Fibroblast of gingiva (primary cell): ENCODE measurements around the gene ANO10.
A peak's percentile ranks its signal among the peaks of the same experiment; 100 is the strongest.
"Not testable (repeated sequence)": the region's sequence is repeated elsewhere in the genome, so short reads cannot be mapped to it uniquely, and the experiment has no call there.

Experiments
- DNase-seq: peaks from one replicate; pipeline ENCODE4 v3.0.0-alpha.2; 2011; ENCODE audit warnings: low read depth

Gene ANO10

GRCh38 chr3:43581343-43581742, 40.5 kb downstream of the ANO10 start:
- DNase-seq, result no peak

DNA sequence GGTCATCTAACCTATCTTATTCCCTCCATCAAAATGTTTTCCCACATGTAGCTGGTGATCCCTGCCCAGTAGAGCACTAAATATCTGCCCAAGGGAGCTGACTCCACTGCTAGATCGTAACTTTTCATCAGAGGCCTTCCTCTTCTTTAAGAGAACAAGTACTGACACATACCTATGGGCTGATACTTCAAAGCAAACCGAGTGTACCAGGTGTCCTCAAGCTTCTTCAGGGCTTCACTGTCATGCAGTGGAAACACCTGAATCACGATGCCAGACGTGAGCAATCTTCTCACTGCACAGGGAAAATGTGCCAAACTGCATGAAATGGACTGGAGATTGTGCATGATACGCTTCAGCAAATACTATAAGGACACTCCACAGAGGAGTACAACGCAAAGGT, 41.6 kb downstream of the ANO10 start:
- no peak for DNase-seq

GRCh38 chr3:43573576-43573975, 48.2 kb downstream of the ANO10 start:
- no peak for DNase-seq

DNA sequence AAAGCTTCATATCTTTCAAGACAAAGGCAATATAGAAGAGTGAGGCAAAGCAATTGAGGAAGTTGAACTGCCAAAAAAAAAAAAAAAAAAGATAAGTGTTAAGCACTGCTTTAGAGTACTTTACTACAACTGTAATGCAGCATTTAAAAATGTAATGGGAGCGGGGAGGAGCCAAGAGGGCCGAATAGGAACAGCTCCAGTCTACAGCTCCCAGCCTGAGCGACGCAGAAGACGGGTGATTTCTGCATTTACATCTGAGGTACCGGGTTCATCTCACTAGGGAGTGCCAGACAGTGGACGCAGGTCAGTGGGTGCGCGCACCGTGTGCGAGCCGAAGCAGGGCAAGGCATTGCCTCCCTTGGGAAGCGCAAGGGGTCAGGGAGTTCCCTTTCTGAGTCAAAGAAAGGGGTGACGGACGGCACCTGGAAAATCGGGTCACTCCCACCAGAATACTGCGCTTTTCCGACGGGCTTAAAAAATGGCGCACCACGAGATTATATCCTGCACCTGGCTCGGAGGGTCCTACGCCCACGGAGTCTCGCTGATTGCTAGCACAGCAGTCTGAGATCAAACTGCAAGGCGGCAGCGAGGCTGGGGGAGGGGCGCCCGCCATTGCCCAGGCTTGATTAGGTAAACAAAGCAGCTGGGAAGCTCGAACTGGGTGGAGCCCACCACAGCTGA, 56.0 kb downstream of the ANO10 start:
- not testable (repeated sequence) for DNase-seq

GRCh38 chr3:43559961-43560360, 61.9 kb downstream of the ANO10 start:
- peak; percentile 7 for DNase-seq

DNA sequence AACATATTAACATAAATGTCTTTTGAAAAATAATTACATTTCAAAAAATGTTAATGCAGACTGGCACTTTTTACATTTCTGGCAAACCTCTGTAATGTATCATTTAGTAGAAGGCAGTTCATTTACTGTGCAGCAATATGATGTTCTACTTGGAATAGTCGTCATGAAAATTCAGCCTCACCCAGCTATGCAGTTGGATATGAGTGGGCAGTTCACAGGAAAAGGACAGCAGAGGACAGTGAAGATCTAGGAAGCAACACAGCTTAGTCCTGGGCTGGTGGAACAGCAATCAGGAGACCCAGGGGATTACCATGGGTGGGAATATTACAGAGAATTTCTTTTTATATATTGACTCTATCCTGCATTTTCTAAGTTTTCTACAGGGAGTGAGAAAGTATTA, 63.6 kb downstream of the ANO10 start:
- DNase-seq, result no peak

DNA sequence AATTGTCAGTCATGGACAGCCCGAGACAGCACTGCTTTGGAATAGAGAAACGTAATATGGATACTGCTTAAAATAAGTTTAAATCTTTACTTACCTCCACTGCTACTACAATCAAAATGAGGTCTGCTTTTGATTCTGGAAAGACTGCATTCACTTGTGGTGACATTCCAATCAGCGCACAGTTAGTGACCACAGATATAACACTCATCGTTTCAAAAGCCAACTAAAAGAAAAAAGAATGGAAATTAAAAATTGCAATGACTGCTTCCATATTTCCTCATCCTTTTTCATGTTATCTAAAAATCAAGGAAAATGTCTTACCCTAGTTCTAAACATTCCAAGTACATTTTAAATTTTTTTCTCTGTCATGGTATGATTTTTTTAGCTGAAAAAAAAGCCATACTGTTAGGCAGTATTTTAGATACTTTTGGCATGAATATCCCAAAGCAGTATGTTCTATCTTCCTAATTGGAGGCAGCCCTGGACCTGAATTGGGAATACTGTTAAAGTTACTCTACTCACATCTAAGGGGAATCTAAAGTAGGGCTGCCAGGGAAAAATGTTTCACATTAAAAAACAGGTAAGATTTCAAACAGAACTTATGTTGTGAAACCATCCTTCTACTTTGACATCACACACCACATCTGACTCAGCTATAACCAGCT, 72.1 kb downstream of the ANO10 start:
- DNase-seq, result peak; percentile 12

DNA sequence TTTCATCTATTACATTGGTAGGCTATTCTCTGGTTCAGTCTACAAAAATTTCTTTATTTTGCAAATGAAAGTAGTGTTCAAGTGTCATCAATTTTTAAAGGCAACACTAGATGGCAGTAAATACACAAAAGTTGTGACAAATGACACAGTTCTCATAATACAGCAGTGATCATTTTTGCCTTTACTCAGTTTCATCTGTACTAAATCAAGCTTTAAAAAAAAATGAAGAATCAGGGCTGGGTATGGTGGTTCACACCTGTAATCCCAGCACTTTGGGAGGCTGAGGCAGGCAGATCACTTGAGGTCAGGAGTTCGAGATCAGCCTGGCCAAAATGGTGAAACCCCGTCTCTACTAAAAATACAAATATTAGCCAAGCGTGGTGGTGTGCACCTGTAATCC, 77.5 kb downstream of the ANO10 start:
- peak; percentile 39 for DNase-seq

GRCh38 chr3:43542328-43543043, 79.3 kb downstream of the ANO10 start:
- no peak for DNase-seq

GRCh38 chr3:43540624-43541023, 81.2 kb downstream of the ANO10 start:
- peak; percentile 58 for DNase-seq

- no peak for DNase-seq
Observed at GRCh38 chr3:43539321-43539720, 82.5 kb downstream of the ANO10 start.

DNA sequence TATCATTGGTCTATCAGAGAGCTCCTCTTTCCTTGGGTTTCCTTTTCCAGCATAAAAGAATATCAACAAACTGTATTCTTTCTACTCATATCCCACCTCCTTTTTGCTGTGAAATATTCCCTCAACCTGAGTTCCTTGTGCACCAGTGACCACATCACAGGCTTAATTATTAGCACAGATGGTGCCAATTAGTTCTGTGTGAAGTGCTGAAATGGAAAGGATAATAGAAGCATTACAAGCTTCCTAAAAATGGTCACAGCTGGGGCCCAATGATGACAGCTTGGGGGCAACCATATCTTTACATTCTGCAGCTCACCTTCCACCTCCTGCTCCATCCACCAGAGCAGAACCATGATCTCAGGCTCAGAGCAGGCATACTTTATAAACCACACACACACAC, 84.6 kb downstream of the ANO10 start:
- no peak for DNase-seq

DNA sequence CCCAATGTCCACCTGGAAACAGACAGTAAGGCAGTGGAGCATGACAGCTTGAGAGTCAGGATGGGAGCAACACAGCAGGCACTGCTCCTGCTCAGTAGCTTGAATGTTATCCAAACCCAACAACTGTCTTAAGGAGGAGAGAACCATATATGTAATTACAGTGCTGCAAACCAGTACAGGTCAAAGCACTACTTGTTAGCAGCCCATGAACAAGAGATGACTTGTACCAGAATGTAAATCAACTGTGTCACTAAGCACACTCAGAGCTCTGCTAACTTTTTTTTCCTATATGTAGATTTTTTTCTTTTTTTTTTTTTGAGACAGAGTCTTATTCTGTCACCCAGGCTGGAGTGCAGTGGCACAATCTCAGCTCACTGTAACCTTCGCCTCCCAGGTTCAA, 87.1 kb downstream of the ANO10 start:
- no peak for DNase-seq

DNA sequence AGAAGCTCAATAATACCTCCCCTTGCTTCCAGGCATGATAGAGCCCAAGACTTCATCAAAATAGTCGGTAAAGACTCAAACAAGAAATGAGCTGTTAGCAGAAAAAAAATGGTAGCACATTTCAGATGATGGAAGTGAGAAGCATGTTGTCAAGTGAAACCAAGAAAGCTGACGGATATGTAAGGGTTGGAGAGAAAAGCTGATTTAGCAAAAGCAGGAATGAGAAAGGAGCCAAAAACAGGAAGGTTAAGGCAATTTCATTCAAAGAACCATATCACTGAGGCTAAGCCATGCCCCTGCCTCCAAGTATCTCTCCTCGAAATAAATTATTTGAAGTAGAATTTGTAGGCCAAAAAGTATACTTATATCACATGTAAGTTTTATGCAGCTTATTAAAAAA, 88.8 kb downstream of the ANO10 start:
- DNase-seq, result no peak

DNA sequence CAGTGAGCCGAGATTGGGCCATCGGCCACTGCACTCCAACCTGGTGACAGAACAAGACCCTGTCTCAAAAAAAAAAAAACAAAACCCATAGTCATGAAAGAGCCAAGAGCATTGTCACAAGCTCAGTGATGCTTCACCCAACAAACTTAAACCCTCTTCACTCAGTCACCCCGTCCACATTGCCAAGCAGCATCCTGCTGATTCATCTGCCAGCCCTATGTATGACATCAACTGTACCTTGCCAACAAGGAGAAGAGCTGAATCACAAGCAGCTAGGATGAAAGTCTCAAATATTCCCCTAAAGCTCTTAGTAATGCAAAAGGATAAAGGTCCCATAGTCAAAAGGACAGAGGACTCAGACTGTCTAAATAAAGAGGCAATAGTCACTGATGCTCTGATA, 90.0 kb downstream of the ANO10 start:
- DNase-seq, result peak; percentile 82

DNA sequence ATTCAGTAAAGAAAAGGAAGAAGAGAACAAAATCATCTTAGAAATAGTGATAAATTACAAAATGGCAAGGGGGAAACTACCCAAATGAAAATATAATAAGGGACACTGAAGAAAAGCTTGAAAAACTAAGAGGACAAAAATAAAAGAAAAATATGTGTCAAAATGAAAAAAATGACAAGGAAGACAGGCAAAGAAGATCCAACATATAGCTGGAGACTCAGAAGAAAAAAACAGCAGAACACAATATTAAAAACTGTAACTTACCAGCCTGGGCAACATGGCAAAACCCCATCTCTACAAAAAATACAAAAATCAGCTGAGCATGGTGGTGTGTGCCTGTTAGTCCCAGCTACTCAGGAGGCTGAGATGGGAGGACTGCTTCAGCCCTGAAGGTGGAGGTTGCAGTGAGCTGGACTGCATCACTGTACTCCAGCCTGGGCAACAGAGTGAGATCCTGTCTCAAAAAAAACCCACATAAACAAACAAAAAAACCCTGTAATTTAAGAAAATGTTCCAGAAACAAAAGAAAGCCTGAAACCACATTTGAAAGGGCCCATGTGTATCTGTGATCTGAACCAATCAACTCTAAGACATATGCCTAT, 93.2 kb downstream of the ANO10 start:
- no peak for DNase-seq

DNA sequence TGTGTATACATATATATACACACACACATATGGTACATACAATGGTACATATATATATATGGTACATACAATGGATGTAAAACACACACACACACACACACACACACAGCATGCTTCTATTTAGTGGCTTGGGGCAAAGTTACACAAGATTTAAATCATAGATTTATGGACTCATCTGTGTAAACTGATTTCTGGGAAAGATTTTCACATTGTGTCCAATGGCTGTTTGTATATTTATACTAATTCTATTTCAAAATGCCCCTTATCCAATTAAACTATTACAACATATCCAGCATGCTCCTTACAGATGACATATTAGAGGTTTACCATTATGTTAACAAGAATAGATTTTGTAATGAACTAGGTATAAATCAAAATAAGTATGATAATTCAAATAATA, 94.9 kb downstream of the ANO10 start:
- peak; percentile 88 for DNase-seq

DNA sequence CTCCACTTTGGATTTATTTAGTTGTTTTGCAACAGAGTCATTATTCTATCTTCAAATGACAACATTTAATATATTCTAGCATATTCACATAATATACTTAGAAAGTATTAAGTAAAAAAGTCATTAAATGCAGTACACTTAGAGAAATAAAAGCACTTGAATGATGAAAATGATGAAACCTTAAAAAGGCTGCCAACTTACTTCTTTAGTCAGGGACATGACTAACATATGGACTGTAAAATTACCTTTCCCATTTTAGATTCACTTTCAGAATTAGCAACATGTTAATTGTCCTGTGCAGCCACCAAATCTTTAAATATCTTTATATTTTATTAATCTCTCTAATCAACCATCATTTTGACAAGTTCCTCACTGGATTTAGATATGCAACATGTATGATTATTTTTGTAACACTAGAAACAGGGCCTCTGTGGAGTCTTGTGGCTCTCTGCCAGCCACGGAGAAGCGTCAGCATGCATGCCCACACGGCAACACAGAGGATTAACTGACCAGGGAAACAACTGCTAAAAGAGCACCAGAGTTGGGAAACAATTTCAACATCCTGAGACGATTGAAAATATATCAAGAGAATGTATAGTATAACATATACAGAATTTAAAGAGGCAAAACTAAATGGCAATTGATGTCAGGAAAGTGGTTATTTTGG, 95.7 kb downstream of the ANO10 start:
- DNase-seq, result peak; percentile 25

DNA sequence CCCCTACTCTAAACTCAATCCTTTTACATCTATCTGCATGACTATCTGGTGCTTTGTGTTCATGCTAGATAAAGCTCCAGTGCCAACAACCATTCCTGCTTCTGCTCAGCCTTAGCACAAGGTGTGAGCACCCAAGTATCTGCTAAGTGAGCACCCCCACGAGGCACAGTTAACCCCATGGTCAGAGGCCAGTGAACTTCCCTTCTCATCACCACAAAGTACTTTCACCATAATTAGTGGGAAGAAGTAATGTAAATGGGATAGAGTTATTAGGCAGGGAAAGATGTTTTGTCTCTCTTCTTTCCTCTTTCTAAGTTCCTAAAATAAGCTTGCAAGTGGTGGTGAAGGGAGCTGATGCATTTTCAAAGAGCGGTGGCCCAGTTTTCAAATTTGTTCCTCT, 96.4 kb downstream of the ANO10 start:
- no peak for DNase-seq

GRCh38 chr3:43523454-43524053, 98.3 kb downstream of the ANO10 start:
- DNase-seq, result no peak

DNA sequence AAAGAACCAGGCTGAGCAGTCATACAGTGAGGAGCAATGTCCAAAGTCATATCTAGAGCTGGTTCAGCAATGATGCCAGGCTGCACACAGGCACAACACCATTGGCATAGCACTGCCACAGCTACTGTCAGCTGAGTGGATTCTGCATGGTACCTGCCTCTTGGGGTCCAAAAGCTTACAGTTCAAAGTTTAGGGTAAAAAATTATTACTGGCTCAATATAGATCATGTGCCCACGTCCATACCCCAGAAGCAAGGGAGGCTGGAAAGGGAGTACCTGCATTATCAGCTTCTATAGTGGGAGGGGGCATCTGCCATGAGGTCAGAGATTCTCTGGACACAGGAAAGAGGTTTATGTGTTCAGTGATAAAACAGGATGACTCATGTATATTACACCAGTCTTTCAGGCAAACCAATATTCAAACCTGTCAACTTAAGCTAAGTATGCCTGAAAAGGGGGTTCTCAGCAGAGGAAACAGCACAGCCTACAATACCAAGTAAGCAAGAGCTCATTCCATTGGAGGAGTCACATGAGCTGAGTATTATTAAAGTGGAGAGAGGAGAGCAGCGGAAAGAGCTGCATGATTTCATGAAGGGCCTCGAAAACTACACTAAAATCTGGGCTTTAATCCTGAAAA, 99.0 kb downstream of the ANO10 start:
- no peak for DNase-seq
